ENCODE results near the gene XCR1.

Gene XCR1

GRCh38 chr3:45980819-45981218, 46.5 kb downstream of the XCR1 start:
- DNase-seq, result no peak

GRCh38 chr3:45980229-45980813, 47.0 kb downstream of the XCR1 start:
- DNase-seq, result no peak

GRCh38 chr3:45979378-45979777, 47.9 kb downstream of the XCR1 start:
- DNase-seq, result no peak

- DNase-seq, result no peak
Measured at GRCh38 chr3:45978006-45978761, 49.1 kb downstream of the XCR1 start.

GRCh38 chr3:45976191-45977091, 50.8 kb downstream of the XCR1 start:
- DNase-seq, result no peak

- DNase-seq, result no peak
Measured at GRCh38 chr3:45975686-45976085, 51.6 kb downstream of the XCR1 start.

- DNase-seq, result no peak
Measured at GRCh38 chr3:45974686-45975085, 52.6 kb downstream of the XCR1 start.

GRCh38 chr3:45972534-45973402, 54.5 kb downstream of the XCR1 start:
- peak; percentile 93 for DNase-seq

GRCh38 chr3:45969953-45970352, 57.3 kb downstream of the XCR1 start:
- no peak for DNase-seq

GRCh38 chr3:45969116-45969515, 58.2 kb downstream of the XCR1 start:
- DNase-seq, result no peak

- DNase-seq, result no peak
Measured at GRCh38 chr3:45968706-45969105, 58.6 kb downstream of the XCR1 start.

GRCh38 chr3:45968149-45968548, 59.1 kb downstream of the XCR1 start:
- no peak for DNase-seq

- no peak for DNase-seq
Measured at GRCh38 chr3:45967724-45968123, 59.6 kb downstream of the XCR1 start.
